ENCODE results near the gene DMKN.

Gene DMKN, protein sequence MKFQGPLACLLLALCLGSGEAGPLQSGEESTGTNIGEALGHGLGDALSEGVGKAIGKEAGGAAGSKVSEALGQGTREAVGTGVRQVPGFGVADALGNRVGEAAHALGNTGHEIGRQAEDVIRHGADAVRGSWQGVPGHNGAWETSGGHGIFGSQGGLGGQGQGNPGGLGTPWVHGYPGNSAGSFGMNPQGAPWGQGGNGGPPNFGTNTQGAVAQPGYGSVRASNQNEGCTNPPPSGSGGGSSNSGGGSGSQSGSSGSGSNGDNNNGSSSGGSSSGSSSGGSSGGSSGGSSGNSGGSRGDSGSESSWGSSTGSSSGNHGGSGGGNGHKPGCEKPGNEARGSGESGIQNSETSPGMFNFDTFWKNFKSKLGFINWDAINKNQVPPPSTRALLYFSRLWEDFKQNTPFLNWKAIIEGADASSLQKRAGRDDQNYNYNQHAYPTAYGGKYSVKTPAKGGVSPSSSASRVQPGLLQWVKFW

DNA sequence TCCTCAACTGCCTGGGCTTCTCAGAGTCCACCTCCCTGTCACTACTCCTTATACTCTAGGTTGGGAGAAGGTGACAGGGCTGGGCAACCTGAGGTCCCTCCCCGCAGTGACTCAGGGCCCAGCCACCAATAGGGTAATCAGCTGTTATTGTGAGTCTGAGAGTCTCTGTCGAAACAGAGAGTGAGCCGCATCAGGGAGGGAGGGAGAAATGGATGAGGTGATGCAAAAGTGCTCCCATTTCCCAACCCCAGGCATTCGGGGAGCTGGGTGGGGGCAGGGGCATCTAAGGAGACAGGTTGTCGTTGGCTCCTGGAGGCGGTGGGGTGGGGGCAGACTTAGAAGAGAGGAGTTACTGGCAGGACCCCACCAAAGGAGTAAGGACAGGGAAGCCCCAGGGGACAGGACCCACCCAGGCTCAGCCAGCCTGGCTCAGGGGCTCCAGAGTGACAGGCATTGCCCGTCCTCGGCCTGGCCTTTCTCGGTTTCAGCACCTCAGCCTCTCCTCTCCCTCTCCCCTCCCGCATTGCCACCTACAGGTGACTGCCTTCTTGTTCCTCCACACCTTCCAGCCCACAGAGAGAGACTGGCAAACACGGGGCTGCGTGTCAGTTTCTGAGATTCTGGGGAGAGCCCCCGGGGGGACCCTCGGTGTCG is at the start of gene DMKN:
Gene DMKN, minus strand, starts transcription at position 22 of the 654 bp plus-strand sequence. CDS start 174 bp downstream, outside the sequence.
- no peak for DNase-seq

DNA sequence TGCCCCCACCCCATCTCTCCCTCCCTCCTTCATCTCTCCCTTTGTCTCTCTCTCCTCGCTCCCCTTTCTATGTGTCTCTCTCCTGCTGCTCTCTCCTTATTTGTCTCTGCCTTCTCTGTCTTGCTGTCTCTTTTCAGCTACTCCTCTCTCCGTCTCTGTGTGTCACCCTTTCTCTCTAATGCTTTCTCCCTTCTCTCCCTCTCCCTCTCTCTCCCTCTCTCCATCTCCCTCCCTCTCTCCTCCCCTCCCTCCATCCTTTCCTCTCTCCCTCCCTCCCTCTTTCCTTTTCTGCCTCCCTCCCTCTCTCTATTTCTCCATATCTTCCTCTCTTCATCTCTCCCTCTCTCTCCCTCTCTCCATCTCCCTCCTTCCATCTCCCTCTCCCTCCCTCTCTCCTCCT is 49.3 kb upstream of the DMKN start:
- DNase-seq, result no peak

GRCh38 chr19:35562336-35562735 is 48.9 kb upstream of the DMKN start:
- DNase-seq, result no peak

- DNase-seq, result no peak
Measured at GRCh38 chr19:35561436-35561835, 48.0 kb upstream of the DMKN start.

- DNase-seq, result no peak
Measured at GRCh38 chr19:35560677-35561076, 47.2 kb upstream of the DMKN start.

DNA sequence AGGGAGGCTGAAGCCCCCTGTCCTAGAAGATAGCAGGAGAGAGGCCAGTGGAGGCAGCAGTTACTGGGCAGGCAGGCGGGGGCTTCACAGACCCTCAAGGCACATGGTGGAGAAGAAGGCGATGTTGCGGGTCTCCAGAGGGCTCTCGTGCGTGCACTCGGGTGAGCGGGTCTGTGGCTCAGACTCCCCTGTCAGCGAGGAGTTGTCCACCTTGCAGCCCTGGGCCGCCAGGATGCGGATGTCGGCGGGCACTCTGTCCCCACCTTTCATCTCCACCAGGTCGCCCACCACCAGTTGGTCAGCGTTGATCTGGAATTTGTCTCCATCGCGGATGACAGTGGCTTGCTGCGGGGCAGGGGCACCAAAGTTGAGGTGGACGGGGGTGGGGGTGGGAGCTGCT is 46.8 kb upstream of the DMKN start:
- no peak for DNase-seq

DNA sequence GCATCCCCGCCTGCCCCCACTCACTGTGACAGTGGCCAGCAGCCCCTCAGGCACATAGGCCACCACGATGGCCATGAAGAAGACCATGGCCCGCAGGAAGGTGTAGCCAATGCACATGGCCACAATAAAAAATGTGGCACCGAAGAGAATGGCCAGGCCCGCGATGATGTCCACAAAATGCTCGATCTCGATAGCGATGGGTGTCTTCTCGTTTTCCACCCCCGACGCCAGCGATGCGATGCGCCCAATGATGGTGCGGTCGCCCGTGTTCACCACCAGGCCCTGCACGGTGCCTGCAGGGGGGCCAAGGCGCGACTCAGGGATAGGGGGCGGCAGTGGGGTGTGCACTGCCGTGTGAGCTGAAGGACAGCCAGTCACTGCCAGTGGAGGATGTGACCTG is 46.3 kb upstream of the DMKN start:
- no peak for DNase-seq

DNA sequence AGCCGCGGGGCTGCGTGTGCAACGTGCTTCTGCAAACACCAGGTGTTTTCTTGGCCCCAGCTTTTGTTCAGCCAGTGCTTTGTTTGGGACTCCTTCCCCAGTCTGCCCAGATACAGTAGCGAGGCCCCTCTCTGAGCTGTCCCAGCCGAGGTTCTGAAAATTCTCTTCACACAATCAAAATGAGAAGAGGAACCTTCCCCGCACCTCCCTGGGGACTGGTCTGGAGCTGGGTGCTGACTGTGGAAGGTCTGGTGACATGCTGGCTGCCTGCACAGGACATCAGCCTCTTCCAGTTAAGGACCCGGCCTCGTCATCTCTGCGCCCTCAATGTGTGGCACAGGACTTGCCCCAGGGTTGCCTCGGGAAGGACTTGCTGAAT is 45.8 kb upstream of the DMKN start:
- peak; percentile 13 to 20 for DNase-seq

DNA sequence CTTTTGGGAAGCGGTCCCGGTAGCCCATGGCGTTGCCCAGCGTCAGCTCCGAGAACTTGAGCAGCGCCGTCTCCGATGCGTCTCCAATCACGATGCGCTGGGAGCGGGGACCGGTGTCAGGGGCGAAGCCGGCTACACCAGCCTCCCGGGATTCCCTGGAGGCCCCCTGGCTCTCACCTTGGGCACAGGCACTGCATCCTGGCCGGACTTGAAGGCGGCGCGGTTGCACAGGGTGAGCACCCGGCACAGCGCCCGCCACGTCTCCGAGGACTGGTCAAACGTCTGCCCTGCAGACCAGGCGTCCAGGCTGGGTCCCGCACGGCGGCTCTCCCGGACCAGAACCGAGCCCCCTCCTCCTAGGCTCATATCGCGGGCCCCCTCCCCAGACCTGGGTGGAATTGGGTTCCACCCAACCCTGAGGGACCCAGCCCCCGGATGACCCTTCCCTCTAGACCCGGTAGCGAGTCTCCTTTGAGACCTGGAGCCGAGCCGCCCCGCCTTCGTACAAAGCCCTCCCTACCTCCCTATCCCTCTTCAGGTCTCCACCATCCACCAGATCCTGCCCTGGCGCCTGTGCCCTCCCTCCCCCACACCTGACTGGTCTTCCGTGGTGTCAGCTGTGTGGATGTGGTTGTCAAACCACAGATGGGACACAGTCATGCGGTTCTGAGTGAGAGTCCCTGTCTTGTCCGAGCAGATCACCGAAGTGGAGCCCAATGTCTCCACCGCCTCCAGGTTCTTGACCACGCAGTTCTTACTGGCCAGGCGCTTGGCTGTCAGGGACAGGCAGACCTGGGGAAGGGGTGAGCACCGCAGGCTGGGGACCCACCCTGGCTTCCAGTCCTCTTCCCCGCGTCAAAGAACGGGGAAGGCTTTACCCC is 45.2 kb upstream of the DMKN start:
- no peak for DNase-seq

DNA sequence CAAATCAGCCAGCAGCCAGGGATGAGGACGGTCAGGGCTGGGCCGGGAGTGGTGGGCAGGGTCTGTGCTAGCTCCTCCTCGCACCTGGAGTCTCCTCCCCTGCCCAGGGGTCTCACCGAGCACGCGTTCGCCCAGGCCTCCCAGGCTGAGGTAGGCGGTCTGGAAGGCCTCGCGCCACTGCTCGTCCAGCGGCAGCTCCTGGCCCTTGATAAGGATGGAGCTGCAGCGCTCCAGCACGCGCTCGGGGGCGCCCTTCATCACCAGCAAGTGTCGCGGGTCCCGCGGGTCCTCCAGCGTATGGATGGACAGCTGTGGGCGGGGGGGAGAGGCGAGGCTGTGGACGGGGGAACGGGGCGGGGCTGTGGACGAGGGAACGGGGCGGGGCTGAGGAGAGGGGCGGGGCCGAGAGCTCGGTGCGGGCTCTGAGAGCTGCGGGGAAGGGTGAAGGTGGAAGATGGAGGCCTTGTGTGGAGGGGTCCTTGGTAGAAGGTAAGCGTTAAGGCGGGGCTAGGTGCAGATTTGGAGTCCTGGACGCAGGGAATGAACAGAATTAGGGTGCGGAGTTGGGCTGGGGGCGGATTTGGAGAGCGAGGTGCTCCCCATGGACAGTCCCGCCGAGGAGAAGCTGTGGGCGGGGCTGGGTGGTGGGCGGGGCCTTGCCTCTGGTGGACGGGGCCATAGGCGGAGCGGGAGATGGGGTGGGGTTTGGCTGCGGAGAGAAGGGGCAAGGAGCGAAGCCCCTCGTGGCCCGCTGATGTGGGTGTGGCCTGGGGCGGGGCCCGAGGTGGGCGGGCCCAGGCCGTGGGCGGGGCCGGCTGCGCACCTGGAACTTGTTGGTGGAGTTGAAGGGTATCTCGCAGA is 44.3 kb upstream of the DMKN start:
- DNase-seq, result peak; percentile 74 to 84

GRCh38 chr19:35556846-35557538 is 43.5 kb upstream of the DMKN start:
- DNase-seq, result no peak

GRCh38 chr19:35556025-35556590 is 42.7 kb upstream of the DMKN start:
- DNase-seq, result no peak

GRCh38 chr19:35555301-35556005 is 42.0 kb upstream of the DMKN start:
- peak; percentile 70 to 75 for DNase-seq

- no peak for DNase-seq
Measured at GRCh38 chr19:35554076-35554475, 40.6 kb upstream of the DMKN start.

DNA sequence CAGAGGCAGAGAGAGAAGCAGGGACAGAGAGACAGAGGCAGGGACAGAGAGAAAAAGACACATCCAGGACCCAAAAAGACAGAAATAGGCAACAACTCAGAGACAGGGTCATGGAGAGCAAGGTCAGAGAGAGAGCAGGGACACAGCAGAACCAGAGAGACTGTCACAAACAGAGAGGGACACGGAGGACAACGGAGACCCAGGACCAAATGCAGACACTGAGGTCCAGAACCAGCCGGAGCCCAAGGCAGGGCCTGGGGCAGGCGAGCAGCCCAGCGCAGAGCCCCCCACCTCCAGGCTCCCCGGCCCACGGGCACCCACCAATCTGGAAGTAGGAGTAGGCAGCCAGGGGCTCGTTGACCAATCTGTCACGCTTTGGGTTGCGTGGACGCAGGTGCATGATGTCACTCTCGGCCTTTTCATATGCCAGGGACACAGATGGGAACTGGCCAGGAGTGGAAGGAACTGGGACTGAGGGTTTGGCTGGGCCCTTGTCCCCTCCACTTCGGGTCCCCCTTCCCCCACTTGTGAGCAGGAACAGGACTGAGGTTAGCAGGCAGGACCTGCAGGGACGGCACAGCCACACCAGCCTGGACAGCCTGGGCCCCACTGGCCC is 40.0 kb upstream of the DMKN start:
- DNase-seq, result no peak

- DNase-seq, result no peak
Measured at GRCh38 chr19:35552534-35553384, 39.3 kb upstream of the DMKN start.

DNA sequence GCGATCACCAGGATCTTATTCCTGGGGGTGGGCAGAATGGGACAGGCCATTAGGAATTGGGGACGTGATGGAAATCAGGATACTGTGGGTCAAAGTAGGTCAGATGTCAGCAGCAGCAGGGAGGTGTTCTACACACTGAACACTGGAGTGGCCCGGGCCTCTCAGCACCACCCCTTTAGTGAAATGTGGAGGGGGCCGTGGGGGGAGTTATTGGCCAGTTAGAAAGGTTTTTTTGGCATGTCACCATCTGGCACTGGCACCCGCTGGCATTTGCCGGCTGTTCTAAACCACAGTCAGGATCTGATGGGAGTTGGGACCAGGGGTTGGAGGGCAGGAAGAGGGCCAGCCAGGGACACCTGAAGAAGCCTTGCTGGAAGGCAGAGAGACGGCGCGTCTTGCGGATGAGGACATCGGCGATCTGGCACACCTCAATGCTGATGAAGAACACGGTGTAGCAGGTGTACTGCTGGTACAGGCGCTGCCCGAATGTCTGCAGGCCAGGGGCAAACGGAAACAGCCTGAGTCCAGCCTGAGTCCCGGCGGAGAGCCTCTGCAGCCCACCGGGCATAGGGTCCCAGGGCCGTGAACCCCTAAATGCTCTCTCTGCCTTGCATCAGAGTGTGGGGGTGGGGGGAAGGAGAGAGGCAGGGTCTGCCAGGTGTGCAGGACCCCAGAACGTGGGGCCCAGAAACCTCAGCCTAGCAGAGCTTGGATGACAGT is 37.8 kb upstream of the DMKN start:
- DNase-seq, result no peak

- DNase-seq, result no peak
Measured at GRCh38 chr19:35549879-35550523, 36.6 kb upstream of the DMKN start.

Measured in SHP77 (cell line).